ENCODE data around the gene DUSP5.

Gene DUSP5

GRCh38 chr10:110481919-110482318 is 15.8 kb upstream of the DUSP5 start:
- DNase-seq (ENCODE audit: low spot score): peak; percentile 87

- peak; percentile 25 for DNase-seq (ENCODE audit: low spot score)
Observed at GRCh38 chr10:110483633-110484032, 14.1 kb upstream of the DUSP5 start.

- no peak for DNase-seq (ENCODE audit: low spot score)
Observed at GRCh38 chr10:110485541-110485940, 12.2 kb upstream of the DUSP5 start.

GRCh38 chr10:110486680-110487410 is 10.9 kb upstream of the DUSP5 start:
- no peak for DNase-seq (ENCODE audit: low spot score)

GRCh38 chr10:110487411-110488331 is 10.0 kb upstream of the DUSP5 start:
- DNase-seq (ENCODE audit: low spot score): peak; percentile 75

- DNase-seq (ENCODE audit: low spot score): no peak
Observed at GRCh38 chr10:110488332-110488681, 9.4 kb upstream of the DUSP5 start.

DNA sequence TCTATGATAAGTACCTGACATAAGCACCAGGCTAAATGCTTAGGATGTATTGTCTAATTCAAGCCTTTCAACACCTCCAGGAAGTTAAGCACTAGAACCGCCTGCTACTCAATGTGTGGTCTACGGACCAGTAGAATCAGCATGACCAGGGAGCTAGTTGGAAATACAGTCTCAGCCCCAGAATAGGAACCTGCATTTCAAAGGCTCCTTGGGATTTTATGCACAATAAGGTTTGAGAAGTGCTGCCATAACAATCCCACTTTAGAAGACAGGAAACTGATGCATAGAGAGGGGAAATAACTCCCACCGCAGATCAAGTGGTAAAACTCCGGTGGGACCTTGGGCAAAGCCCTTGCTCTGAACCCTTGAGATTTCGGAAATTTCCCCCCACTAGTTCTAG is 8.8 kb upstream of the DUSP5 start:
- DNase-seq (ENCODE audit: low spot score): no peak

DNA sequence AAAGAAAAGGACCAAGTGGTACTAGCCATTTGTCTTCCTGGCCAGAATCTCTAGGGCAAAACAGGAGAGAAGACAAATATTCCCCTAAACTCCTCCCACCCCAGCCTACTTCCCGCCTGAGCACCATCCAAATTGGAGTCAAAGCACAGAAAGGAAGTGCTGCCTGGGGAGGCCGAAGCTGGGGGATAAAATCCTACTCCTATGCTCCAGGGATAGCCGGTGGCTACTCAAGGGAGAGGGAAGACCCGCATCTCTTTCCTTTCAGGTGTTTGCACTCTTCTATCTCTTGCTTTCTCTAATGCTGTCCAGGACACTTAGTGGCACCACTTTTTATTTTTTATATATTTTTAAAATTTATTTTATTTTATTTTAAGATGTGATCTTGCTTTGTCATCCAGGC is 7.1 kb upstream of the DUSP5 start:
- DNase-seq (ENCODE audit: low spot score): no peak

- DNase-seq (ENCODE audit: low spot score): no peak
Observed at GRCh38 chr10:110491346-110491745, 6.4 kb upstream of the DUSP5 start.

DNA sequence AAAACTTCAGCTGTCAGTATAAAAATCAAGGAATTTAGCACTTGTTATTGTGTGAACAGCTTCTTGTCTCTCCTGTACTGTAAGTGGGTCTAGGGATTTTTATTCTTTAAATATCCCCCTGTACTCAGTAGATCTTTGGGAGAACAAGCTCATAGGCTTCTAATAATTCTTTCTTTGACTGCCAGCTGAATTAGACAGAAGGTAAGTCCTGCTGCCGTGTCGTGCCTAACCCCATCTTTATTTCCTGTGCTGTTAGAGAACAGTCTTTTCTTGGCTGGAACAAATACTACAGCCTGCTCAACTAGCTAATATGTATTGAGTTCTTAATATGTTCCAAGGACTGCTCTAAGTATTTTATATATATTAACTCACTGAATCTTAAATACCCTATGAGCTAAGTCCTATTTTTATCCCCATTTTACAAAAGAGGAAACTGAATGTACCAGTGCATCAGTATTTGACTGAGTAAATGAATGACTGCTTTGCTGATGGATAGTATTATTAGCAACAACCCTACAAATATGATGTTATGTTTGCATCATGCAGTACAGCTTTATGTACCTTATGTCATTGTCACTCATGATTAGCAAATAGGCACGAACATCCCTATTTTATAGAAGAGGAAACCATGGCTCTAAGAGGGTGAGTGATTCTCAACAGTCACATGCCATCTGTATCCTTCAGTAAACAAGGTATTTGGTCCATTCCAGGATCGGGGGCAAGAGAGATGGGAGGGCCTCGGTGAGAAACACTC is 5.5 kb upstream of the DUSP5 start:
- no peak for DNase-seq (ENCODE audit: low spot score)

GRCh38 chr10:110493832-110494426 is 3.8 kb upstream of the DUSP5 start:
- no peak for DNase-seq (ENCODE audit: low spot score)

DNA sequence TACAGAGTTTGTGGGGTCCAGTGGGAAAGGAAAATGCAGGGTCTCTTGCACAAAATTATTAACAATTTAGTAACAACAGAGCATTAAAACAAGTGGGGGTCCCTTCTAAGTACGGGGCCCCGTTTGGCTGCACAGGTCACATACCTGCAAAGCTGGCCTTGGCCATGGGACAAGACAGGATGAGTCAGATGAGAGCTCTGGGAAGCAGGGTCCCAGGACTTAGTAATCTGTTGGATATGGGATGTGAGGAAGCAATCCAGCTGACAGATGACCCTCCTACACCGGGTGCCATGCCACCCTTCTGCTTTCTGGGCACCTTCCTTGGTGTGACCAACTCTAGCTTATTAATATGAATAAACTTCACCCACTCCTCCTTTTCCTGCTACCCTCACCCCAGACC is 3.2 kb upstream of the DUSP5 start:
- no peak for DNase-seq (ENCODE audit: low spot score)

- DNase-seq (ENCODE audit: low spot score): peak; percentile 61
Observed at GRCh38 chr10:110495731-110496552, 1.8 kb upstream of the DUSP5 start.

GRCh38 chr10:110496553-110497437 is 912 bp upstream of the DUSP5 start:
- peak; percentile 52 for DNase-seq (ENCODE audit: low spot score)

- no peak for DNase-seq (ENCODE audit: low spot score)
Observed at GRCh38 chr10:110498087-110498981, 627 bp downstream of the DUSP5 start.

DNA sequence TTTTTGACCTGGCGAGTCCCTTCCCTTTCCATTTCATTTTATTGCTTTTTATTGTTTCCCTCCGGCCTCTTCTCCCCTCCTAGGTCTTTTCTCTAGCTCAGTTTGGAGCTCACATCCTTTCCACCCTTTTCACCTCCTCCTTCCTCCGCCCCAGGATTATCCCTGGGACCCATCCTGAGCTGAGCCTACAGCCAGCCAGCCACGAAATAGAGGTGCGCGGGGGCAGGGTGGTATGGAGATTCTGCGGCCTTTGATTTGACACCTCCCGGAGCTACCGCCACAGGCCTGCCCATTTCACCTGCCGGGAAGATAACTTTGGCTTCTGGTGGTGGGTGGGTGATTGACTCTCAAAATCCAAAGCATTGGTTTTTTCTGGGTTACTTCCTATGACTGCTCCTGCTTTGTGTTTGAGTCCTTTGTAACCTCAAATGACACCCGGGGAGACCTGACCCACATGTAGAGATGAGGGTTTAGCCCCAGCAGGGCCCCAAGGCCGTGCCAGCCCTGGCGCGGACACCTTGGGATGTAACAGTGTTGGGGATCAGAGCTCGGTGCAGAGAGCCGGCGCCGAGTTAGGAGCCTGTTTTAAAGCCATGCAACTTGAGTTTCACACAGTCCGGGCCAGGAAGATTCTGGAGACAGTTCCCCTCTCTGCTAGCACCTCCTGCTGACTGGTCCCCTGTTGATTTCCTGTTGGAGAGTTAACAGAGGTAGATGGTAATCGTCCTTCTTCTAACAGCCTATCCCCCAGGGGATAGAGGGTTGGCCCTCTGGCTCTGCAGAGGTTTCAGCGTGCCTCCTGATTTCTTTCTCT is 1.5 kb downstream of the DUSP5 start:
- DNase-seq (ENCODE audit: low spot score): peak; percentile 72

- no peak for DNase-seq (ENCODE audit: low spot score)
Observed at GRCh38 chr10:110499796-110500514, 2.2 kb downstream of the DUSP5 start.

DNA sequence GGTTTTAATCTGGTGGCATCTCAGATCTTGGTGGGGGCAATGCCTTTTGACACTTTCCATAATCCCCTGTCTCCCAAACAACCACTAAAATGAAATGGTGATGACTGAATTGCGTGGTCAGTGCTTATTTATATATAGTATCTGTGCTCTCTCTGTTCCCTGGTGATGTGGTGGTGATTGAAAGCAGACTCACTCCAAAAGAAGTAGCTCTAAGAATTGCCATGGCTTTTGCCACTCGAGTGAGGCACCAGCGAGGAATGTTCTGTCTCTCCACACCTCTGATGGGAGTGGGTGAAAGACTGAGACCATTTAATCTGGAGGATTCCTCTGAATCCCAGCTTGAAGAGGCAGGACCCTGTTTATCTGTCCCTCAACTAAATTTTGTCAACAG is 2.8 kb downstream of the DUSP5 start:
- peak; percentile 58 for DNase-seq (ENCODE audit: low spot score)

All from SW480 (cell line).